MM.1S (cell line): ENCODE results near the gene EXOC1.

ENCODE experiments used
- CTCF ChIP-seq: fragments of 300-600 bp; sonication (generic); IDR thresholded peaks from 2 replicates; pipeline ENCODE4 v1.5.1; 2016; ENCODE audit warnings: antibody characterized with exemption, low read length, mixed read lengths
- EZH2 ChIP-seq: fragments of 300-600 bp; sonication (generic); optimal IDR thresholded peaks from 2 replicates; pipeline ENCODE3; 2017; ENCODE audit warnings: low read depth, mild to moderate bottlenecking, antibody characterized with exemption, low read length, mixed read lengths
- EZH2phosphoT487 ChIP-seq: fragments of 300-600 bp; sonication (generic); IDR thresholded peaks from 2 replicates; pipeline ENCODE4 v1.6.1; 2018; ENCODE audit warnings: antibody characterized with exemption, low read length

DNA sequence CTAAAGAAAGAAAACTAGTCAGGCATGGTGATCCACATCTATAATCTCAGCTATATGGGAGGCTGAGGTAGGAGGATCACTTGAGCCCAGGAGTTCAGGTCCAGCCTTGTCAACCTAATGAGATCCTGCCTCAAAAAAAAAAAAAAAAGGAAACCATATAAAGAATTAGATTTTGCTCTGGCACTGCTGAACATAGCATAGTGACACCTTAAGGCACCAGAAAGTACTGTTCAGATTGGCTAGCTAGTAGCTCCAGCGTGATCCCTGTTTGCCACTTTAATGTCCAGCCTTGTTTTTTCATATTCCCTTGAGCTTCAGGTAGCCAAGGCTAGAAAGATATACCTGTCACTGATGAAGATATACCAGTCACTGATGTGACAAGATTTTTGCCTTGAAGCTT lies 34.1 kb downstream of the EXOC1 start:
- TF ChIP-seq CTCF, result no peak
- TF ChIP-seq EZH2, result no peak
- TF ChIP-seq EZH2phosphoT487, result no peak
